NCI-H1105 (cell line): ENCODE measurements around the gene ZNF48.

Experiments used
- DNase-seq: peaks from one replicate; lab custom pipeline; 2025; lab: John Stamatoyannopoulos, UW

The ZNF48 gene

DNA sequence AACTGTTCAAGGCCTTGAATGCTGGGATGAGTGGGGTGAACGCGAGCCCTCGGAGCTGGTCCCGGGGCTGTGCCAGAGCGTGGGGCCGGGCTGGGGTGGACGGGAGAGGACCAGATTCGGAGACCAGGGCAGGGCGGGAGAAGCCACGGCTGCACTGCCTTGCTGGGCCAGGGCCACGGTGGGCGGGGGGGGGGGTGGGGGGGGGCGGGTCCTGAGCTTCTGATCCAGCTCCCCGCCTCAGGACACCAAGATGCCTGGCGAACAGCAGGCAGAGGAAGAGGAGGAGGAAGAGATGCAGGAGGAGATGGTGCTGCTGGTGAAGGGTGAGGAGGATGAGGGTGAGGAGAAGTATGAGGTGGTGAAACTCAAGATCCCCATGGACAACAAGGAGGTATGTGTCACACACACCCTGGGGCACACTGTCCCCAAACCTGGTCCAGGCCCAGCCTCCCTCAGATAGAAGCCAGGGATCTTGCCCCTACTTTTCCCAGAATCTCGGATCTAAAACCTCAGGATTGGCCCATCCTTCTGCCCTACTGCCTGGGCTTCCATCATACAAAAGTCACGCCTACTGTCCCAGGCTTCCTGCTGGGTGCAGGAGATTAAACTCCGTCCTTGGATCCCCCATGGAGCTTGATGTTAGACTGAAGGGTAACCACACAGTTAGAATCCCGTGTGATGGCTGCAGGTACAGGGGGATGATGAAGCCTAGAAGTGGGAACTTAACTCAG is 12.7 kb downstream of the ZNF48 start:
- no peak for DNase-seq

- DNase-seq, result peak; percentile 78
Observed at GRCh38 chr16:30409125-30410060, 14.2 kb downstream of the ZNF48 start.

- no peak for DNase-seq
Observed at GRCh38 chr16:30413112-30413806, 18.0 kb downstream of the ZNF48 start.

DNA sequence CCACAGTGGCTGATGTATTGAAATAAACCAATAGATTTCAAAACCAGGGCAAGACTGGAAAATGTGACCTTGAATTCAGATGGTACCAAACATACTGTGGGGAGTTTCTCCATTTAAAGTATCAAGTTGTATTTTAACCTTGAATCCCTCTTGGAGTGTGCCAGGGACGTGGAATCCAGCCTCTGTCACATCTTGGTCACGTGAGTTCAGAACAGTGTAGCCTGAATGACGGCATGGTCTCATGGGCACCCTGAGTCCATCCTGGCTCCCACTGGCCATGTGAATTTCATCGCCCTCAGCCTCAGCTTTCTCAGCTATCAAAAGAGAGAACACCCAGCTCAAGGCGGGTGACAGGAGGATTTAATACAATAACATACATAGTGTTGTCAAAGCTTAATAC is 18.9 kb downstream of the ZNF48 start:
- no peak for DNase-seq

DNA sequence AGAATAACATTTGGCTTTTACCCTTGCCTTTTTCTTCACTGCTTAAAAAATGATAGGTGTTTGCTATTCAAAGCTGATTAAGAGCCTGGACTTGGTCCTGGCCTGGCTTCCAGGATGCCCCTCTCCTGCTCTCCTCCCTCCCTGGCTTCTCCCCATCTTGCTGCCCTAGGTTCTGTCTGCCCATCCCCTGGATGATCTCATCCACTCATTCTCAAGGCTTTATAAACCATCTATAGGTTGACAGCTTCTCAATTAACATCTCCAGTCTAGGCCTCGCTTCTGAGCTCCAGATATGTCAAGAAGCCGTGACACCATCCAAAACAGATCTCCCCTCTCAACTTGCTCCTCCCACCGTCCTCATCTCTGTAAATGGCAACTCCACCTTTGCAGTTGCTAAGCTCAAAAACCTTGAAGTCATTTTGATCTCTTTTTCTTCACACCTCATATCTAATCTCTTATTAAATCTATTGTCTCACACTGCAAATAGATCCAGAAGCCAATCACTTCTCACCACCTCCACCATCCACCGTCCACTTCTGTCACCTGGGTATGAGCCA is 20.9 kb downstream of the ZNF48 start:
- DNase-seq, result no peak

DNA sequence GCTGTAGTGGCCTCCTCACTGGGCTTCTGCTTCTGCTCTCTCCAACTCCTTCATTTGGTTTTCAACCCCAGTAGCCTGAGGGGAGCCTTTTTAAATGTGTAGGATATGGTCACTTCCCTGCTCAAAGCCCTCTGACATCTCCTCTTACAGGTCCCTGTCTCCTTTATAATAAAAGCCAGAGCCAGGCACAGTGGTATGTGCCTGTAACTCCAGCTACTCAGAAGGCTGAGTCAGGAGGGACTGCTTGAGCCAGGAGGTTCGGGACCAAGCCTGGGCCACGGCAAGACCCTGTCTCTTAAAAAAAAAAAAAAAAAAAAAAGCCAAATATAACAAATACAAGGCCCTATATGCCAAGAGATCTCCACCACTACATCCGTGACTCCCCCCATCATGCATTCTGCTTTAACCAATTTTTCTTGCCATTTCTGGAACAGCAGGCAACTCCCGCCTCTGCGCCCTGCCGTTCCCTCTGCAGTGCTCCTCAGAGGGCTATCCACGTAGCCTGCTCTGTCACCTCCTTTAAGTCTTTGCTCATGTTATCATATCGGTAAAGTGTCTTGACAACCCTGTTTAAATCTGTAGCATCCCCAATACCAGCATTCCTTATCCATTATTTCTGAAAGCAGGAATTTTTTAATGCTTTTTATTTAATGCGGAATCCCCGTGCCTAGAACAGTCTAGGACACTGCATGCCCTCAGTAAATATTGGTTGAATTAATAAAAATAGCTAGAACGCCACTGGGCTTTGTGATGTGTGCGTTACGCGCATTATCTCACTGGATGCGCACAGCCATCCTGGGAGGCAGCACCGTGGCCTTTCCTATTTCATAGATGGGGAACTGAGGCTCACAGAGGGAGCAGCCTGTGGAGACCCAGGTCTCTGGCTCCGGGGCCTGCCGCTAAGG is 21.7 kb downstream of the ZNF48 start:
- DNase-seq, result no peak

DNA sequence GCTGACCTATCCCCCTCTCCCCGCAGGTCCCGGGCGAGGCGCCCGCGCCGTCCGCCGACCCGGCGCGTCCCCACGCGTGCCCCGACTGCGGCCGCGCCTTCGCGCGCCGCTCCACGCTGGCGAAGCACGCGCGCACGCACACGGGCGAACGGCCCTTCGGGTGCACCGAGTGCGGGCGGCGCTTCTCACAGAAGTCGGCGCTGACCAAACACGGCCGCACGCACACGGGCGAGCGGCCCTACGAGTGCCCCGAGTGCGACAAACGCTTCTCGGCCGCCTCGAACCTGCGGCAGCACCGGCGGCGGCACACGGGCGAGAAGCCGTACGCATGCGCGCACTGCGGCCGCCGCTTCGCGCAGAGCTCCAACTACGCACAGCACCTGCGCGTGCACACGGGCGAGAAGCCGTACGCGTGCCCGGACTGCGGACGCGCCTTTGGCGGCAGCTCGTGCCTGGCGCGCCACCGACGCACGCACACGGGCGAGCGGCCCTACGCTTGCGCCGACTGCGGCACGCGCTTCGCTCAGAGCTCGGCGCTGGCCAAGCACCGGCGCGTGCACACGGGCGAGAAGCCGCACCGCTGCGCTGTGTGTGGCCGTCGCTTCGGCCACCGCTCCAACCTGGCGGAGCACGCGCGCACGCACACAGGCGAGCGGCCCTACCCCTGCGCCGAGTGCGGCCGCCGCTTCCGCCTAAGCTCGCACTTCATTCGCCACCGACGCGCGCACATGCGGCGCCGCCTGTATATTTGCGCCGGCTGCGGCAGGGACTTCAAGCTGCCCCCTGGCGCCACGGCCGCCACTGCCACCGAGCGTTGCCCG is 22.5 kb downstream of the ZNF48 start:
- peak; percentile 92 for DNase-seq

GRCh38 chr16:30418350-30419181 is 23.3 kb downstream of the ZNF48 start:
- no peak for DNase-seq

DNA sequence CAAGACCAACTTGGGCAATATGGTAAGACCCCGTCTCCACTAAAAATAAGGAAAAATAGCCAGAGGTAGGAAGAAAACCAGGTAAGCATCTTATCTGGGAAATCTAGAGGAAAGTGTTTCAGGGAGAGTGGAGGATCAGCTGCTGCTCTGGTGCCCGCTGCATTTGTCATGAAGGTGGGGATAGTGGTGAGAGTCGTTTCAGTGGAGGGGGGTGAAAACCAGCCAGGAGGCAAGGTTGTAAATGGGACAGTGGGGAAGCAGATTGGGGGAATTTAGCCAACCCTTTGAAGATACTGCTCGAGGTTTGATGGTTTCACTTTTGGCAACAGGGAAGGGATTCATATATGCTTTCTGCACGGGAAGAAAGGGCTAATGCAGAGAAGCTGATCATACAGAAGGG is 25.8 kb downstream of the ZNF48 start:
- DNase-seq, result no peak

GRCh38 chr16:30428055-30428454 is 32.8 kb downstream of the ZNF48 start:
- DNase-seq, result no peak

DNA sequence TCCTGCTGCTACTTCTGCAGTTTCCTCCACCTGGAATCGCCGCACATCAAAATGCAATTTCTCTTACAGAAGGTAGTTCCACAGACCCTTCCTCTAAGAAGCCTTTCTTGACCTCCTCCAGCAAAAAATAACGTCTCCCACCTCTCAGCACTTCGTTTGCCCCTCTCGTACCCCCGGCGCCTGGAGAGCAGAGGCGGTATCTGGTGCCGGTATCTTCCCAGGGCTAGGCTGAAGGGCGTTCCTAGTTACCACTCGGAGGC is 34.1 kb downstream of the ZNF48 start:
- DNase-seq, result no peak

- DNase-seq, result peak; percentile 98
Observed at GRCh38 chr16:30429678-30430427, 34.6 kb downstream of the ZNF48 start, which contains the start of gene DCTPP1. DCTPP1 (minus strand) TSS chr16:30430030; CDS start chr16:30429980, 50 bp downstream.

- DNase-seq, result no peak
Observed at GRCh38 chr16:30430428-30430970, 35.3 kb downstream of the ZNF48 start.

DNA sequence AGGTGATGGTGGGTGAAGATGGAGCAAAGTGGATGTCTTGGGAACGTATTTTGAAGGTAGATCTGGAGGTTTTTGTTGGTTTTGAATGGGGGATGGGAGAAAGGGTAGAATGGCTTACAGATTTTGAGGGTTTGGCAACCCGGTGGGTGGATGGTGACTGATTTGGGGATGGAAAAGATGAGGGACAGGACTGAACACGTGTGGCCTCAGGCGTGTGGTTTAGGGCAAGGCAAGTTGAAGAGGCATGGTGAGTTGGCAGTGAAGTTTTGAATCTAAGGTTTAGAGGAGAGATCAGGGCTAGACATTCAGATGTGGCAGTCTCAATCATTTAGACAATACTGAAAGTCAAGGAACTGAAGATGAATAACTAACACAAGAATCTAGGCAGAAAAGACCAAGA is 39.6 kb downstream of the ZNF48 start:
- no peak for DNase-seq

DNA sequence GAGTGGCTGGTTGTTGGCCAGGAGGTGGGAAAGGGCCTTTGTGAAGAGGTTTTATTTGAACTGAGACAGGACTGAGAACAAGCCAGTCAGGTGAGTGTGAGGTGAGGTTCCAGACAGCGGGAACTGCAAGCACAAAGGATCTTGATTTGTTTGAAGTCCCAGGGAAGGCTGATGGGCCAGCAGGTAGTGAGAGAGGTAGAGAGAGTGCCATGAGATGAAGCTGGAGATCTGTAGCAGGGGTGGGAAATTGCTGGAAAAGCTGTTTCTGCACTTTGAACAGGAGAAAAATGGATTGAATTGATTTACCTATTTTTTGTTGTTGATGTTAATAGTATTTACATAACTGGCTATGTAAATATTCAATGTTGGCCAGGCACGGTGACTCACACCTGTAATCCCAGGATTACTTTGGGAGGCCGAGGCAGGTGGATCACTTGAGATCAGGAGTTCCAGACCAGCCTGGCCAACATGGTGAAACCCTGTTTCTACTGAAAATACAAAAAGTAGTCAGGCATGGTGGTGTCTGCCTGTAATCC is 42.4 kb downstream of the ZNF48 start:
- no peak for DNase-seq

- no peak for DNase-seq
Observed at GRCh38 chr16:30438835-30439234, 43.6 kb downstream of the ZNF48 start.

DNA sequence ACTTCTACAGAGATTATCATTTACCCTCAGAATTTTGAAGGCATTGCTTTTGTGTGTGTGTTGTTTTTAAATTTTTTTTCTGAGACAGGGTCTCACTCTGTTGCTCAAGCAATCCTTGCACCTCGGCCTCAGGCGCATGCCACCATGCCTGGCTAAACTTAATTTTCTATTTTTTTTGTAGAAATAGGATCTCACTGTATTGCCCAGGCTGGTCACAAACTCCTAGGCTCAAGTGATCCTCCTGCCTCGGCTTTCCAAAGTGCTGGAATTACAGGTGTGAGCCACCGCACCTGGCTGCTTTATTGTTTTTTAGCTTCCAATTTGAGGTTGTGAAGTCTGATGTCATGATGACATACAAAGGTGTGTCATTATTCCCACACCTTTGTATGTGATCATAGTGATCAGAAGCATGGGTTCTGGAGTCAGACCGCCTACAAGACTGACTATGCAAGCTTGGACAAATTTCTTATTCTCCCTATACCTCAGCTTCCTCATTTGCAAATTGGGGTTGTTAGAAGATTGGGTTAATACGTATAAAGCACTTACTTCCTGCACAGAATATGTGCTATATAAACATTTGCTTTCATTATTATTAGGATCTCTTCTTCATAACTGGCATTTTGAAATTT is 44.6 kb downstream of the ZNF48 start:
- DNase-seq, result no peak

DNA sequence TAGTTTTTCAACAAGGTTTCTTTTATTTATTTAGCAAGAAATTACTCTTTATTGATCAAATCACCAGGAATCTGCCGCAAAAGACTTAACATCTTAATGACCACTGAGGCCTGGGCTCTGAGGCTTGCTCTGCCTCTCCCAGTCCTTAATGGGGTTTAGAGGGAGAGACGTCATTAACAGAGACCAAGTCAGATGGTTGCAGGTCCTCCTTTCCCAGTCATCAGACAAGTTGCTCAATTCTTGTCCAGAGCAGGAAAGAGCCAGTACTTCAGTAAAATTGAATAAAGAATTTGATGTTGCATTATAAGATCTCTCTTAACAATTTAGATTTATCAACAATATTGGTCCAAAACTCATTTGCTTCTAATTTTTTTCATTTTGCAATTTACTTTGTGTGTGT is 48.4 kb downstream of the ZNF48 start:
- DNase-seq, result no peak
